NCI-H1417 (cell line): ENCODE measurements around the gene LMBR1L.
"Not testable (repeated sequence)": the region's sequence is repeated elsewhere in the genome, so short reads cannot be mapped to it uniquely, and the experiment has no call there.

Experiments
- DNase-seq, 3 experiments: peaks; one replicate each; lab custom pipeline; 2025; lab: John Stamatoyannopoulos, UW

LMBR1L gene, protein sequence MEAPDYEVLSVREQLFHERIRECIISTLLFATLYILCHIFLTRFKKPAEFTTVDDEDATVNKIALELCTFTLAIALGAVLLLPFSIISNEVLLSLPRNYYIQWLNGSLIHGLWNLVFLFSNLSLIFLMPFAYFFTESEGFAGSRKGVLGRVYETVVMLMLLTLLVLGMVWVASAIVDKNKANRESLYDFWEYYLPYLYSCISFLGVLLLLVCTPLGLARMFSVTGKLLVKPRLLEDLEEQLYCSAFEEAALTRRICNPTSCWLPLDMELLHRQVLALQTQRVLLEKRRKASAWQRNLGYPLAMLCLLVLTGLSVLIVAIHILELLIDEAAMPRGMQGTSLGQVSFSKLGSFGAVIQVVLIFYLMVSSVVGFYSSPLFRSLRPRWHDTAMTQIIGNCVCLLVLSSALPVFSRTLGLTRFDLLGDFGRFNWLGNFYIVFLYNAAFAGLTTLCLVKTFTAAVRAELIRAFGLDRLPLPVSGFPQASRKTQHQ

DNA sequence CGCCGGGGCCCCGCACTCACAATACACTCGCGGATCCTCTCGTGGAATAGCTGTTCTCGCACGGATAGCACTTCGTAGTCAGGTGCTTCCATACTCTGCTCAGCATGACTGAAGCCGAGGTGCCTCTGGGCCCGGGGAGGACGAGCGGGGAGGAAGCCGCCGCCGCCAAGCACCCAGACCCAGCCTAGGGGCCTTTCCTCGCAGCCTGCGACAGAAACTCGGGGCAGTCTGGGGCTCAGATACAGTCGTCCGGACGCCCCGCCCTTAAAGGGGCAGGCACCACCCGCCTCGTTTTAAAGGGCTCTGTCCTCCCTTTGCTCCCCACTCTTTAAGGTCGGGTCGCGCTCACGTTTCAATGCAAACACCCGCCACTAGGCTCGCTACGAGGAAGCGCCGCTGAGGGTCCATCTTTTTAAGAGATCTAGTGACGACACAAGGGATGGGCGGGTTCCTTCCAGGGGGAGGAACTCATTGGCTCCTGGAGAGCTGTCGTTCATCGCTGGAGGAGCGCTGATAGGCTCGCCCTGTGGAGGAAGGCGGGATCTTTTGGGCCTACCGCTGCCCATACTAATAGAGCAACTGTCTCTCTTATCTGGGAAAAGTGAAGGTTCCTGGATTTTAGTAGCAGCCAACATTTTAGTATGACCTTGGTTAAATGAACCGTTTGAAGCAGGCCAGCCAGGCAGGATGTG is at the start of gene LMBR1L:
LMBR1L (minus strand) TSS at position 384 of the 692 bp plus-strand sequence; CDS start at position 92, 292 bp downstream.
- peak; percentile 99 to 100 (median 99) for DNase-seq

DNA sequence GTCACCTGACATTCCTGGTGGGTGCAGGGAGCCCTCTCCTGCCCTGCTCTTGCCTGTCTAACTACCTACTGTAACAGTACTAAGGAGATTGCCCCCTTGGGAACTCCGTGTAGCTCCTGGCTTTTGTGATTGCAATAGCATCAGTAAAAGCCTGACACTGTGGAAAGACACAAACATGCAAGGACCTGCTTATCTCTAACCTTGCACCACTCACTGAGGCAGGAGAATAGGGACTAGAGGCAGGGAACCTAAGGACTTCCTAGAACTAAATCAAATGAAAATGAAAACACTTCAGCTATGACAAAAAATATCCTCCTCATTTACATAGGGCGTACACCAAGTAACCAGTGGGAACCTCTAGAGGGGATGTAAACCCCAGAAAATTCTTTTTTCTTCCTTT is 49.8 kb upstream of the LMBR1L start:
- peak in 1 of 3 experiments; percentile 41 for DNase-seq

DNA sequence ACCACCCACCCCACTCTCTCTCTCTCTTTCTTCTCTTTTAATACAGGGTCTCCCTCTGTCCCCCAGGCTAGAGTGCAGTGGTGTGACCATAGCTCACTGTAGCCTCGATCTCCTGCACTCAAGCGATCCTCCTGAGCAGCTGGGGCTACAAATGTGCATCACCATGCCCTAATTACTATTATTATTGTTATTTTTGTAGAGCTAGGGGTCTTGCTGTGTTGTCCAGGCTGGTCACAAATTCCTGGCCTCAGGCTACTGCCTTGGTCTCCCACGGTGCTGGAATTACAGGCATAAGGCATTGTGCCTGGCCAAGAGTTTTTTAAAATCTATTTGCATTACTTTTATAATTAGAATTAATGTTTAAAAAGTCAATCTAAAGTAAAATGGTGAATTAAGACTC is 43.6 kb upstream of the LMBR1L start:
- no peak for DNase-seq

DNA sequence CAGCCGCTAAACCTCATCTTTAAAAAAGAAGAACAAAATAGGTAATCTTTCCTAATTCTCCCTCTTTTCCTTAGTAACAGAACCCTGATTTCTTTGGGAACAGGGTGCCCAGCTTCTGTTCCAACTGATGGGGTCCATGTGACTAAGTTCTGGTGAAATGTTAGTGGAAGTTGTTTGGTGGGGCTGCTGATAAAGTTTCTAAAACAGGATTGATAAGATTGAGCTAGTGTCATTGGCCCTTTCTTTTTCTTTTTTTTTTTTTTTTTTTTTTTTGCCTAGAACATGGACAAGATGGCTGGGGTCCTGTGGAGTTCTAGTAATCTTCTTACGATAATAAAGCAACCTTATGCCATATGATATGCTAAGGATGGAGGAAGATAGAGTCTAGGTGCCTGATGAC is 36.7 kb upstream of the LMBR1L start:
- DNase-seq, result no peak

DNA sequence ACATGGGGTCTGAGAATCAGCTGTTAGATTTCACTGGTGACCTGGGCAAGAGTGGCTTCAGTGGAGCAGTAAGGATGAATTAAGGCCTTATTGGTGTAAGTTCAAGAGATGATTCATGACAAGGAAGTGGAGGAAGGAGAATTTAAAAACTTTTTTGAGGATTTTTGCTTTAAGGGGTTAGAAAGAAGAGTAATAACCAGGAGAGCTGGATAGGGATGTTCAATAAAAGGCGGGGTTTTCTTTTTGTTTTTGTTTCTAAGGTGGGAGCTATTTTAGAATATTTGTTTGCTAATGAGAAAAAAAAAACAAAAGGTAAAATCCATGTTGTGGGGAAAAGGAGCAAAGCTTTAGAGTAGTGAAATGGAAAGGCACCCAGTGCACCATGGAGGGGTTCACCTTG is 35.8 kb upstream of the LMBR1L start:
- DNase-seq, result no peak

DNA sequence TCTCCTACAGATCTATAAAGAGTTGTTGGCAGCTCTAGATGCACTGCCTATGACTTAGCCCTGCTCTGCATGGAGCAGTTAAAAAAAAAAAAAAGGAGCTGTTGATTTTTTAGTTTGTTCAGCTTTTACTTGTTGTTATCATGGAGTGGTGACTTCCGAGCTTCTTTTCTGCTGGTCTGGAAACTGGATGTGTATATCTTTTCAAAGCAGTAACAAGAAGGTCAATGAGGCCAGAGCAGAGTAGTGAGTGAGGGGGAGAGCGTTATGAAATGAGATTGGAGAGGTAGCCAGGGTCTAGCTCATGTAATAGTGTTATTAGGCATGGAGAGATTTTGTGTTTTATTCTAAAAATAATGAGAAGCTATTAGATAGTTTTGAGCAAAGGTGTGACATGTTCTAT is 33.7 kb upstream of the LMBR1L start:
- no peak for DNase-seq

DNA sequence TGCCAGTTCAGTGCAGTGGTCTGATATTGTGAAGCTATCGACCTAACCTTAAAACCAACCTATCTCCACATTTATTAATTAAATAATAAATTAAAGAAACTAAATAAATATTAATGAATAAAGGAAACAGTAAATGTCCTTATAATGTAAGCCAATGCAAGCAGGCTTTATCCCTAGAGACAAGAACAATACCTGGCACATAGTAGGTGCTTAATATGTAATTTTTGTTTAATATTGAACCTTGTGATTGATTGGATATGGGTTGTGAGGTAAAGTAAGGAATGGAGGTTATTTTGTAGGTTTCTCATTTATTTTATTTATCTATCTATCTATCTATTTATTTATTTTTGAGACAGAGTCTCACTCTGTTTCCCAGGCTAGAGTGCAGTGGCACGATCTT is 28.4 kb upstream of the LMBR1L start:
- DNase-seq, result no peak

DNA sequence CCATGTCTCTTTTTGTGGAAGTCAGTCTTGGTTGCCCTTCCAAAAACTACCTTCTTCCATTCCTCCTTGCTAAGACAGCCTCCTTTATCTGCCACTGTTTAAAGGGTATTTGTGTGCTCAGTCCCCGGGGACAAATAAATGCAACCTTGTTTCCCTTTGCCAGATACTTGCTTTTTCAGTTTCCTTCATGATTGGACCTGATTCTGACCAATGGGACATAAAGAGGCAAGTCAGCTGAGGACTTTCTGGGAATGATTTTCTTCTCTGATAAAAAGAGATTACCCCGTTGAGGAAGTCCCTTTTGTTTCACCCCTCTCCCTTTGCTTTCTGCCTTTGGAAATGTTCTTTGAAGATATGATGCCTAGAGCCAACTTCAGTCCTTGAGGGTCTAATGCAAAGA is 27.9 kb upstream of the LMBR1L start:
- DNase-seq, result peak in 1 of 3 experiments; percentile 28

DNA sequence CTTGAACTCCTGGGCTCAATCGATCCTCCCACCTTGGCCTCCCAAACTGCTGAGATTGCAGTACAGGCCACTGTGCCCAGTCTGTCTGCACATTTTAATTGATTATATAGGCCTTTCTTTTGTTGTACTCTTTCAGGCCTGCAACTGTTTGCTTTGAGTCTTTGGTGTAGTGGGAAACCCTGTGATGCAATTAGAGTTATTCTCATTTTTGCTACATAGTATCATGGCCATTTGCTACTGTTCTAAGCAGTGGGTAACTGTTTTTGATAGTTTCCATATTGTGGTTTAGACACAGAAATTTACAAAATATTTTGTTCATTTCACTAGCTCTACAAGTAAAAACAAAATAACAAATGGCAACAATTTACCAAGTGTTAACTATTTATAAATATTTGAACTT is 26.8 kb upstream of the LMBR1L start:
- DNase-seq, result no peak

DNA sequence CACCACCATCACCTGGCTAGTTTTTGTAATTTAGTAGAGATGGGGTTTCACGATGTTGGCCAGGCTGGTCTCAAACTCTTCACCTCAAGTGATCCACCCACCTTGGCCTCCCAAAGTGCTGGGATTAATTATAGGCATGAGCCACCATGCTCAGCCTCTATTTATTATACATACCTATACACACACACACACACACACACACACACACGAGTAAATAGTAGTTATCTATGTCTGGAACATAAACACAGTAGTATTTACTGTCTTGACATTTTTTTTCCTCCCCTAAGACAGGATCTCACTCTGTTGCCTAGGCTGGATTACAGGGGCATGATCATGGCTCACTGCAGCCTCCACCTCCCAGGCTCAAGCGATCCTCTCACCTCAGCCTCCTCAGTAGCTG is 26.4 kb upstream of the LMBR1L start:
- DNase-seq, result not testable (repeated sequence)

DNA sequence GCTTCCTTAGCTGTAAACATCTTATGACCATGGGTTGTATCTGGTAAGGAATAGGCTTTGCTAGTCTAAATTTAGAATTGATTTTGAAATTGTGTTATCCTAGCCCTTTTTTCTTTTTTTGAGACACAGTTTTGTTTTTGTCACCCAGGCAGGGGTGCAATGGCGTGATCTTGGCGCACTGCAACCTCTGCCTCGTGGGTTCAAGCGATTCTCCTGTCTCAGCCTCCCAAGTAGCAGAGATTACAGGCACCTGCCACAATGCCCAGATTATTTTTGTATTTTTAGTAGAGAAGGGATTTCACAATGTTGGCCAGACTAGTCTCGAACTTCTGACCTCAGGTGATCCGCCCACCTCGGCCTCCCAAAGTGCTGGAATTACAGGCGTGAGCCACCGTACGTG is 22.9 kb upstream of the LMBR1L start:
- no peak for DNase-seq

DNA sequence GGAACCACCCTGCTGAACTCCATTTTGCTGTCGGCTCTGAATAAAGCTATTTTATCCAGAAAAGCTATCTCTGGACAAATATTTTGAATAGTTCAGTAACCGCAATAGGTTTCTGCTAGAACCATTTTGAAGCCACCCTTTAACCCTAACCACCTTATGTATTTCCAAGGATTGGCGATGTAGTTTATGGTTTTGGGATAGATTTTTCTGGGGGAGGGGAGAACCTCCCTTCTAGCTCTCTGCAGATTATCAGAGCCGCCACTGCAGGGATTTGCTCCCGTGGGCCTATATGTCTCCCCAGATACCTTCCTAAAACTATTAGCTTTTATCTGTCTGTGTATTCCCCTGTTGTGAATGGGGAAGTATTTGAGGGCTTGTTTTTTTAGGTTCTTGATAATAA is 22.4 kb upstream of the LMBR1L start:
- DNase-seq, result peak in 2 of 3 experiments; percentile 54 to 68

DNA sequence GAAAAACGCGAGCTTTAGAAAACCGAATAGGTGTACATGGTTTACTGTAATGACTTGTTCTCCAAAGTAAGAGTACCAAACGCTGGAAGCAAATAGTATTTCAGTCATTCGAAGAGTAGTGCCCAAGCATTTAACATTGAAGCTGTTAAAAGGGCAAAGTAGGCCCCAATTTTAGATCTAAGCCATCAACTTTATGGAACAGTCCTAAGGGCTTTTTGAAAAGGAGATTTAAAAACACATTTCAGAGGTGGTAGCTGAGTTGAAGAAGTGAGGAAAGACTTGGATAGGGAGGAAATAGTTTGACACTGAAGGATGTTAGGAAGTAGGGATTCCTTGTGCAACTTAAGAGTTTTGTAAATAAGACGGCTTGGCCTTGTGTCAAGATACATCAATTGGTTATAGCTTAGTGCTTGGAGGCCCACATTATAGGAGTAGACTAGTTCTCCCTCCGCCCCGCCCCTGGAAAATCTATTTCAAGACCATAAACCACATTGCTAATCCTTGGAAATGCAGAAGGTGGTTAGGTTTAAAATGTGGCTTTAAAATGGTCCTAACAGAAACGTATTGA is 21.3 kb upstream of the LMBR1L start:
- peak in 2 of 3 experiments; percentile 84 to 85 for DNase-seq

DNA sequence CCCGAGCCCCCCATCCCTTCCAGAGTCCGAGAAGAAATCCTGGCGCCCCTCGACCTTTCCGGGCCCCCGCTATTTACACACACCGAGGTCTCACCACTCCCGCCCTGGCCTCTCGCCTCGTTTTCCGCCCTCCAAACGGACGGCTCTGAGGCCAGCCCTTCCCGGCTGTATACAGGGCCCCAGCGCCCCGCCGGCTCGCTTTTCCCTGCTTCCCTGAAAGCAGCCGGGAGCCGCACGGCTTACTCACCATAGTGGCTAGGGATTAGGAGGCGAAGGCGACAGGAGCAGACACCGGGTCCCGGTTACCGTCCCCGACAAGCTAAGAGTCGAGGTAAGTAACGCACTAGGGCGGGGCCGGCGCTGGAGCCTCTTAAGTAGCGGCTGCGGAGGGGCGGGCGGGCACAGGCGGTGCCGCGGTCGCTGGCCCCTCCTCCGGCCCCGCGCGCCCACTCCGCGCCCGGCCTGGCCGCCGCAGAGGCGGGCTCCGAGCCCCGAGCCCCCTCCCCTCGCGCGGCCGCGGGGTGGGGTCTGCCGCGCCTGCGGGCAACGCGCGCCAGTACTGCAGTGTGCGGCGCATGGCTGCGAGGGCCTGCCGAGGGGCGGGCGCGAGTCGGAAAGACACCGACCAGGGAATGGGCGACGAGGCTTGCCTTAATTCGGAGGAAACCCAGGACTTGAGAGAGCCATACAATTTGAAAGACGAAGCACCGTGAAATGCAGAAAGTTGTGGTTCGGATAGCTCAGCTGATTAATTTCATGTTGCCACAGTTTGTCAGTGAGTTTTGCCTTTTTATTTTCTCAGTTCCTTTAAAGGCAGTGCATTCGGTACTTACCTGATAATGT is 20.6 kb upstream of the LMBR1L start, which contains the start of gene TUBA1B:
TUBA1B (minus strand) TSS at position 345 of the 843 bp plus-strand sequence; CDS start at position 250, 95 bp downstream.
- DNase-seq, result peak; percentile 96 to 98 (median 97)

DNA sequence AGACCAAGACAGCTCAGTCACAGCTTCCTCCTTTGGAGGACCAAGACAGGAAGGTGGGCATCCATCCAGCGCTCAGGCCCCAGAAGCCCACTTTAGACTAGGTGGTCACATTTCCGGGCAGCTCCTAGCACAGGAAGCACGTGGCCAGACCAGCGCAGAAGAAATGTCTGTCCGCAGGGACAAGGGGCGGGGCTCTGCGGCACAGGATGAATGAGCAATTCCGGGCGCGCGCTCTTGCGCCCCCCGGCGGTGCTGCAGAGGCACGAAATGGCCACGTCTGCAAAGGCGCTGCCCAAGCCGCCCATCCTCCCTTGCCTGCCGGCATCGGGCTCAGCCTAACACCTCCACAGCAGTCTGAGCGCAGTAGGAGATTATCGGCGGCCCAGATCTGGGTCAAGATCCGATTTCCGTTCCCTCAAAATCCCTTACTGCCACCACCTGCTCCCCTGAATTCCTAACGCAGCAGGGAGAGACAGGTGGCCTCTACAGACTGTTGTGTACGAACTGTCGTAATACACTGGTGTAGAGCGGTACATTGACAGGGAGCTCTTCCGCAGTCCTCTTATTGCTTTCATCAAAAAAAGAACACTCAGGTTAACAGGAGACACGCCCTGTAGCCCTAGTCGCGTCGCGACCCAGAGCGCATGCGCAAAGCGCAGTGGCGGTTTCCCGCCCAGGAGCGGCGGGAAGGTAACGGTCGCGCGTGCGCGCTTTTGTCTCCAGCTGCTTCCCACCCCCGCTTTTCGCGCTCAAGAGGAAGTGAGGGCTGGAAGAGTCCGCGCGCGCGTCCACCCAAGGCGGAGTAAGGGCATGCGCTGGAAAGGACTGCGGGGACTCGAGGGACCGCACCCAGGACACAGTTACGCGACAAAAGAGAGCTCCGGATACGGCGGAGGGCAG is 19.8 kb upstream of the LMBR1L start:
- peak; percentile 97 to 98 (median 98) for DNase-seq

DNA sequence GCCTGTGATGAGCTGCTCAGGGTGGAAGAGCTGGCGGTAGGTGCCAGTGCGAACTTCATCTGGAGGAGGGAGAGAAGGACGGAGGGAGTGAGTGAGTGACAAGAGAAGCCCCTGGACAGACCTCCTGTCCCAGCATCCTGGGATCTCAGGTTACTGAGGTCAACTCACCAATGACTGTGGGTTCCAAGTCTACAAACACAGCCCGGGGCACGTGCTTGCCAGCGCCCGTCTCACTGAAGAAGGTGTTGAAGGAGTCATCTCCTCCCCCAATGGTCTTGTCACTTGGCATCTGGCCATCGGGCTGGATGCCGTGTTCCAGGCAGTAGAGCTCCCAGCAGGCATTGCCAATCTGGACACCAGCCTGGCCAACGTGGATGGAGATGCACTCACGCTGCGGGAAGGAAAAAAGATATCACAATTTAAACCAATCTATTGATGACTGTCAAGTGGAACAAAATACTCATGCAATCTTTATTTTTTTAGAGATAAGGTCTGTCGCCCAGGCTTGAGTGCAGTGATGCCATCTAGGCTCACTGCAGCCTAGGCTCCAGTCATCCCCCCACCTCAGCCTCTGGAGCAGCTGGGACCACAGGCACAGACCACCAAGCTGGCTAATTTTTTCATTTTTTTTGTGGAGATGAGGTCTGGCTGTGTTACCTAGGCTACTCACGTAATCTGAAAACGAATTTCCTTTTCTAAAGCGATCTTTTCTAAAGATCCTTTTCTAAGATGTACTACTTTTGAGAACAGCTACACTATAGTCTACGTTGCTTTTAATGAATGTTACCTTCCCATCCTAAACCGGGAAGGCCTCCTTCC is 18.9 kb upstream of the LMBR1L start:
- peak in 1 of 3 experiments; percentile 48 for DNase-seq

DNA sequence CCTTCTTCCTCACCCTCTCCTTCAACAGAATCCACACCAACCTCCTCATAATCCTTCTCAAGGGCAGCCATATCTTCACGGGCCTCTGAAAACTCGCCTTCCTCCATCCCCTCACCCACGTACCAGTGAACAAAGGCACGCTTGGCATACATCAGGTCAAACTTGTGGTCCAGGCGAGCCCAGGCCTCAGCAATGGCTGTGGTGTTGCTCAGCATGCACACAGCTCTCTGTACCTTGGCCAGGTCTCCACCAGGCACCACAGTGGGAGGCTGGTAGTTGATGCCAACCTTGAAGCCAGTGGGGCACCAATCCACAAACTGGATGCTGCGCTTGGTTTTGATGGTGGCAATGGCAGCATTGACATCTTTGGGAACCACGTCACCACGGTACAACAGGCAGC is 17.3 kb upstream of the LMBR1L start:
- DNase-seq, result not testable (repeated sequence)

DNA sequence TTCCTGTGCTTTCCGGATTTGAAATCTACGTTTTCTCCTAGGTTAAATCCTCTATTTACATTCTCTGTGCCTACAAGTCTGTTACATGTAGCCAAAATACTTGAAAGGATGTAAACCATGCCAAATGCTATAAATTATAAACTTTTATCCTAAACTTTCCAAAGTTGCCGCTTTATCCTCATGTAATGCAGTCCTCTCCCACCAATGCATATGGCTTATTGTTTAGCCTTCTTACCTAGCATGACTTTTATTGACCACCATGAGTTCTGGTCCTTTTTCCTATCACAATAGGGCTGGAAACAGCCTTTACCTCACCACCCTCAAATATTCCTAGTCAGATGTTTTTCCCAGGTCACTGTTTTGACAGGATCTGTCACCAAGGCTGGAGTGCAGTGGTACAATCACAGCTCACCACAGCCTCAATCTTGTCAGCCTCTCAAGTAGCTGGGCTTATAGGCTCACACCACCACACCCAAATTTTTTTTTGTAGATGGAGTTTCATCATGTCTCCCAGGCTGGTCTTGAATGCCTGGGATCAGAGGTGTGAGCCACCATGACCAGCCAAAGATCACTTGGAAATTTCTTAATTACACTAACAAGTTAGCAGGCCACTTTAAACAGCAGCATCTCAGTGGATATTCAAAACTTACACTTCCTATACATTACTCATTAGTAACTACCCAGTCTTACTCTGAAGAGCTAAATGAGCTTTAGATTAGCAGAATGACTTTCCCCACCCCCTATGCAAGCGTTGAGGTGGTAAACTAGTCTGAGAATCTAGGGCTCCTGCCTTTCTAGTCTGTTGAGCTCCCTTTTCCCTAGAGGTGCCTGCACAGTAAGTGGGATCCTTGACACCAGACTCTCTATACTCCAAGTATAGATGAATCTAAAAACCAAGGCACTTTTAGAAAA is 16.5 kb upstream of the LMBR1L start:
- DNase-seq, result peak in 1 of 3 experiments; percentile 66
